CD14-positive monocyte (primary cell): ENCODE data around the gene TNIK. TPM values are rescaled to one million over a fixed set of nuclear protein-coding genes. Genes with fewer than 3 reads are reported as not detected.

ENCODE experiments used
- DNase-seq, 3 donors: peaks; one replicate each; pipeline ENCODE4 v3.0.0-alpha.2; 2011 to 2022
- H2AFZ ChIP-seq: 2 replicates; pipeline ENCODE4 v1.6.0; 2012; ENCODE audit warnings: mild to moderate bottlenecking, low read depth, low read length, inconsistent platforms; ENCODE audit not compliant: insufficient read depth, poor library complexity, severe bottlenecking
- H3K27ac ChIP-seq, 2 donors: 1 replicate in 1 of 2; 2 replicates in 1 of 2; pipeline ENCODE4 v1.5.1; 2012 to 2013; ENCODE audit warnings: low read length in 2 of 2, control low read depth in 1 of 2, inconsistent platforms in 1 of 2, low read depth in 1 of 2, mild to moderate bottlenecking in 1 of 2
- H3K27me3 ChIP-seq, 2 donors: one replicate each; pipeline versions ENCODE4 v1.6.0 to v1.6.1; 2011 to 2013; ENCODE audit warnings: low read length in 2 of 2; ENCODE audit not compliant: control insufficient read depth in 2 of 2, insufficient read depth in 2 of 2
- H3K36me3 ChIP-seq, 2 donors: replicated peaks in 1 of 2; 1 replicate in 1 of 2; 2 replicates in 1 of 2; pipeline versions ENCODE4 v1.5.1 to v1.6.1; 2012 to 2013; ENCODE audit warnings: low read length in 2 of 2, control low read depth in 1 of 2, inconsistent platforms in 1 of 2, mild to moderate bottlenecking in 1 of 2; ENCODE audit not compliant: insufficient read depth in 2 of 2, control insufficient read depth in 1 of 2
- H3K4me1 ChIP-seq, 2 donors: 1 replicate in 1 of 2; 2 replicates in 1 of 2; pipeline versions ENCODE4 v1.5.1 to v1.6.1; 2012 to 2013; ENCODE audit warnings: low read length in 2 of 2, control low read depth in 1 of 2, inconsistent platforms in 1 of 2, mild to moderate bottlenecking in 1 of 2, moderate library complexity in 1 of 2; ENCODE audit not compliant: insufficient read depth in 2 of 2, control insufficient read depth in 1 of 2
- H3K4me2 ChIP-seq: replicated peaks from 2 replicates; pipeline ENCODE3; 2012; ENCODE audit warnings: low read length, moderate library complexity, mild to moderate bottlenecking; ENCODE audit not compliant: poor library complexity, severe bottlenecking; ENCODE audit errors: extremely low read depth
- H3K4me3 ChIP-seq, 3 experiments: fragments of 200-600 bp in 1 of 3; sonication (generic) in 1 of 3; replicated peaks in 1 of 3; 1 replicate in 2 of 3; 2 replicates in 1 of 3; pipeline ENCODE4 v1.5.1; 2011 to 2013; ENCODE audit warnings: low read length in 3 of 3, mild to moderate bottlenecking in 3 of 3, control low read depth in 2 of 3, low read depth in 2 of 3, inconsistent platforms in 1 of 3, moderate library complexity in 1 of 3
- H3K79me2 ChIP-seq: 2 replicates; pipeline ENCODE4 v1.6.0; 2012; ENCODE audit warnings: mild to moderate bottlenecking, control low read depth, inconsistent platforms, low read length, moderate library complexity; ENCODE audit not compliant: insufficient read depth
- H3K9ac ChIP-seq: 2 replicates; pipeline ENCODE4 v1.6.0; 2017; ENCODE audit warnings: low read length, mild to moderate bottlenecking; ENCODE audit not compliant: insufficient read depth, poor library complexity, severe bottlenecking
- H3K9me3 ChIP-seq, 2 donors: replicated peaks in 1 of 2; 1 replicate in 1 of 2; 2 replicates in 1 of 2; pipeline versions ENCODE4 v1.5.1 to v1.6.1; 2012 to 2013; ENCODE audit warnings: low read length in 2 of 2, control low read depth in 1 of 2; ENCODE audit not compliant: control insufficient read depth in 1 of 2, insufficient read depth in 1 of 2
- H4K20me1 ChIP-seq: 2 replicates; pipeline ENCODE4 v1.6.0; 2012; ENCODE audit warnings: mild to moderate bottlenecking, low read length, control low read depth, moderate library complexity; ENCODE audit not compliant: insufficient read depth
- H3K27ac Mint-ChIP-seq, 7 donors: one replicate each; pipeline ENCODE4 v1.8.0; 2020; ENCODE audit warnings: mild to moderate bottlenecking in 7 of 7, mixed read lengths in 7 of 7, moderate library complexity in 6 of 7, inconsistent platforms in 2 of 7
- H3K27me3 Mint-ChIP-seq, 3 donors: one replicate each; pipeline ENCODE4 v1.8.0; 2021 to 2022; ENCODE audit warnings: low read depth in 3 of 3, mild to moderate bottlenecking in 3 of 3, mixed read lengths in 3 of 3, moderate library complexity in 3 of 3, inconsistent platforms in 1 of 3
- H3K36me3 Mint-ChIP-seq, 2 donors: one replicate each; pipeline ENCODE4 v1.8.0; 2020; ENCODE audit warnings: mixed read lengths in 2 of 2, inconsistent platforms in 1 of 2, mild to moderate bottlenecking in 1 of 2
- H3K4me1 Mint-ChIP-seq: one replicate; pipeline ENCODE4 v1.8.0; 2020; ENCODE audit warnings: mild to moderate bottlenecking, mixed read lengths
- H3K4me3 Mint-ChIP-seq, 2 donors: one replicate each; pipeline ENCODE4 v1.8.0; 2020; ENCODE audit warnings: mild to moderate bottlenecking in 2 of 2, mixed read lengths in 2 of 2, moderate library complexity in 1 of 2
- H3K9me3 Mint-ChIP-seq, 7 donors: one replicate each; pipeline ENCODE4 v1.8.0; 2020 to 2022; ENCODE audit warnings: mixed read lengths in 7 of 7, mild to moderate bottlenecking in 6 of 7, moderate library complexity in 6 of 7, inconsistent platforms in 2 of 7
- CTCF ChIP-seq: fragments of 200-600 bp; IDR thresholded peaks from one replicate; pipeline ENCODE4 v1.8.0; 2022; ENCODE audit warnings: antibody characterized with exemption, mild to moderate bottlenecking
- WGBS: methylation state at CpG from one replicate; pipeline ENCODE4 v1.1.5; 2013; ENCODE audit warnings: missing lambda C conversion rate; ENCODE audit not compliant: insufficient coverage; 5-methylcytosine and 5-hydroxymethylcytosine counted together
- intact Hi-C, 2 donors: fragments of 100-400 bp; cut with micrococcal nuclease; formaldehyde crosslinking; loops; one replicate each; pipeline versions ENCODE4 v1.15.0 to v1.15.1; 2023
- polyA plus RNA-seq, 3 donors: library from polyadenylated mRNA; depleted of rRNA in 1 of 3; unstranded in 2 of 3; stranded (reverse) in 1 of 3; fragments of 300-500 nt in 2 of 3; fragments of >200 nt in 1 of 3; fragmentation: Illumina TruSeq in 2 of 3; gene quantifications; 1 replicate in 2 of 3; 2 replicates in 1 of 3; pipeline ENCODE4 v1.2.3, GENCODE V29; 2012 to 2021

TNIK gene
- polyA plus RNA-seq, 3 donors: 0.36 to 1.8 (median 0.75) TPM

GRCh38 chr3:171165983-171166382 is 294.2 kb downstream of the TNIK start:
- no peaks in the 10 kb centered on the region for H4K20me1 ChIP-seq
- Mint-ChIP-seq H3K4me1 (peaks cover 6% of the 10 kb centered on the region), H3K36me3 (no peaks in the 10 kb centered on the region), H3K27ac (no peak overlapping the region), H3K27me3 (peaks cover 0 to 6% (median 2%) of the 10 kb centered on the region in 3 donors), H3K4me3 (no peak overlapping the region), H3K9me3 (peaks cover 3 to 7% (median 5%) of the 10 kb centered on the region in 7 donors)
- peaks cover 3 to 6% of the 10 kb centered on the region in 2 donors for H3K9me3 ChIP-seq
- H2AFZ ChIP-seq: no peak overlapping the region
- no peak overlapping the region for H3K27ac ChIP-seq
- no peak for DNase-seq
- 80% methylated on average over 1 of the region's 1 CpG for WGBS
- H3K4me2 ChIP-seq: no peak overlapping the region
- H3K4me1 ChIP-seq: no peaks in the 10 kb centered on the region
- no peaks in the 10 kb centered on the region for H3K27me3 ChIP-seq
- H3K36me3 ChIP-seq: no peaks in the 10 kb centered on the region
- no peak for TF ChIP-seq CTCF
- no peaks in the 10 kb centered on the region for H3K79me2 ChIP-seq
- H3K9ac ChIP-seq: no peak overlapping the region
- no peak overlapping the region for H3K4me3 ChIP-seq
- intact Hi-C loops: no loop called here

GRCh38 chr3:171165499-171165921 is 294.7 kb downstream of the TNIK start:
- Histone ChIP-seq H3K9me3 (peaks cover 3 to 6% of the 10 kb centered on the region in 2 donors), H3K9ac (no peak overlapping the region), H3K79me2 (no peaks in the 10 kb centered on the region), H3K27me3 (no peaks in the 10 kb centered on the region), H3K36me3 (no peaks in the 10 kb centered on the region), H3K4me1 (no peaks in the 10 kb centered on the region), H4K20me1 (no peaks in the 10 kb centered on the region), H3K27ac (no peak overlapping the region), H2AFZ (peak overlapping the region; percentile 11), H3K4me2 (no peak overlapping the region), H3K4me3 (no peak overlapping the region)
- Mint-ChIP-seq H3K4me1 (peaks cover 6% of the 10 kb centered on the region), H3K9me3 (peaks cover 3 to 7% (median 5%) of the 10 kb centered on the region in 7 donors), H3K36me3 (no peaks in the 10 kb centered on the region), H3K27me3 (peaks cover 0 to 6% (median 2%) of the 10 kb centered on the region in 3 donors), H3K4me3 (no peak overlapping the region), H3K27ac (peak overlapping the region in 1 of 7 donors; percentile 21)
- intact Hi-C loops: no loop called here
- DNase-seq: no peak
- TF ChIP-seq CTCF: no peak
- WGBS: no CpG with 5 or more reads among the region's 3 CpGs
